Esophagus muscularis mucosa (tissue), 4 donors: ENCODE results near the gene ALDH8A1. TPM values are rescaled to one million over a fixed set of nuclear protein-coding genes. Genes with fewer than 3 reads are reported as not detected.

Experiments used
- DNase-seq: peaks from one replicate; pipeline ENCODE4 v3.0.0-alpha.2; 2017; ENCODE audit errors: extremely low spot score
- H3K27ac ChIP-seq, 4 donors: fragments of 200-600 bp; sonication (generic); replicated peaks in 1 of 4; 1 replicate in 3 of 4; 2 replicates in 1 of 4; pipeline ENCODE4 v1.5.1; 2016 to 2019; ENCODE audit warnings: mild to moderate bottlenecking in 1 of 4
- H3K27me3 ChIP-seq, 4 donors: fragments of 200-600 bp; sonication (generic); one replicate each; pipeline versions ENCODE4 v1.5.1 to v1.6.0; 2016 to 2019
- H3K36me3 ChIP-seq, 4 donors: fragments of 200-600 bp; sonication (generic); one replicate each; pipeline ENCODE4 v1.5.1; 2016 to 2019
- H3K4me1 ChIP-seq, 4 donors: fragments of 200-600 bp; sonication (generic); one replicate each; pipeline ENCODE4 v1.5.1; 2016 to 2019
- H3K4me3 ChIP-seq, 4 donors: fragments of 200-600 bp; sonication (generic); 1 replicate in 2 of 4; 2 replicates in 2 of 4; pipeline ENCODE4 v1.5.1; 2016 to 2019; ENCODE audit warnings: mild to moderate bottlenecking in 4 of 4, moderate library complexity in 1 of 4
- H3K9me3 ChIP-seq, 4 donors: fragments of 200-600 bp; sonication (generic); 1 replicate in 3 of 4; 2 replicates in 1 of 4; pipeline ENCODE4 v1.5.1; 2016 to 2019
- CTCF ChIP-seq, 3 experiments: fragments of 200-600 bp in 2 of 3; fragments of 450-650 bp in 1 of 3; sonication (generic) in 2 of 3; IDR thresholded peaks; one replicate each; pipeline ENCODE4 v1.5.1; 2017 to 2019; ENCODE audit warnings: antibody characterized with exemption in 3 of 3, mild to moderate bottlenecking in 2 of 3, moderate library complexity in 1 of 3
- EP300 ChIP-seq: sonication (generic); formaldehyde crosslinking; IDR thresholded peaks from one replicate; pipeline ENCODE4 v1.6.1; 2017; ENCODE audit warnings: antibody characterized with exemption
- POLR2A ChIP-seq: fragments of 450-650 bp; IDR thresholded peaks from one replicate; pipeline ENCODE4 v1.6.1; 2017; ENCODE audit warnings: antibody characterized with exemption, moderate library complexity, mild to moderate bottlenecking, low read depth
- POLR2AphosphoS5 ChIP-seq, 2 donors: sonication (generic); formaldehyde crosslinking; IDR thresholded peaks; one replicate each; pipeline ENCODE4 v1.6.1; 2017; ENCODE audit warnings: antibody characterized with exemption in 2 of 2
- WGBS: methylation state at CpG from one replicate; pipeline ENCODE4 v1.1.5; 2018; 5-methylcytosine and 5-hydroxymethylcytosine counted together
- intact Hi-C: fragments of 100-400 bp; cut with DNase I; formaldehyde crosslinking; loops from one replicate; pipeline ENCODE4 v1.15.1; 2023
- total RNA-seq, 4 donors: library from RNA; depleted of rRNA; stranded (reverse); fragments of >200 nt; gene quantifications; one replicate each; pipeline versions ENCODE4 v1.1.0 to v1.2.1, GENCODE V29; 2016

The ALDH8A1 gene
- total RNA-seq, 4 donors from 2014 or later: 1.2 to 5.0 (median 2.0) TPM

GRCh38 chr6:134980846-134981245 is 30.9 kb upstream of the ALDH8A1 start:
- 73% methylated on average over 1 of the region's 1 CpG for WGBS
- TF ChIP-seq CTCF (IDR thresholded peaks at IDR 0.05): no peak
- no peaks in the 10 kb centered on the region for H3K4me1 ChIP-seq
- no peaks in the 10 kb centered on the region for H3K9me3 ChIP-seq
- H3K27ac ChIP-seq: no peak overlapping the region
- H3K4me3 ChIP-seq: no peak overlapping the region
- peaks cover 38 to 68% (median 48%) of the 10 kb centered on the region in 4 donors for H3K36me3 ChIP-seq
- no peak for DNase-seq
- intact Hi-C loops: no loop called here
- H3K27me3 ChIP-seq: no peaks in the 10 kb centered on the region

GRCh38 chr6:134979142-134979541 is 29.2 kb upstream of the ALDH8A1 start:
- H3K9me3 ChIP-seq: no peaks in the 10 kb centered on the region
- TF ChIP-seq CTCF (IDR thresholded peaks at IDR 0.05) (no peak), EP300 (no peak), POLR2AphosphoS5 (IDR thresholded peaks at IDR 0.05) (no peak), POLR2A (no peak)
- no peak overlapping the region for H3K4me3 ChIP-seq
- H3K36me3 ChIP-seq: peaks cover 25 to 57% (median 38%) of the 10 kb centered on the region in 4 donors
- DNase-seq: no peak
- no peaks in the 10 kb centered on the region for H3K27me3 ChIP-seq
- no peak overlapping the region for H3K27ac ChIP-seq
- intact Hi-C loops: no loop called here
- 97% methylated on average over 6 of the region's 6 CpGs for WGBS
- H3K4me1 ChIP-seq: no peaks in the 10 kb centered on the region

- 100% methylated on average over 1 of the region's 1 CpG for WGBS
- H3K27me3 ChIP-seq: no peaks in the 10 kb centered on the region
Measured at GRCh38 chr6:134974370-134974769, 24.5 kb upstream of the ALDH8A1 start.

GRCh38 chr6:134967711-134968110 is 17.8 kb upstream of the ALDH8A1 start:
- intact Hi-C loops: no loop called here
- H3K27ac ChIP-seq: no peak overlapping the region
- peaks cover 0 to 56% (median 21%) of the 10 kb centered on the region in 4 donors for H3K36me3 ChIP-seq
- TF ChIP-seq CTCF (IDR thresholded peaks at IDR 0.05) (no peak), POLR2A (no peak), EP300 (no peak), POLR2AphosphoS5 (IDR thresholded peaks at IDR 0.05) (no peak)
- DNase-seq: no peak
- no peaks in the 10 kb centered on the region for H3K9me3 ChIP-seq
- 46% methylated on average over 1 of the region's 1 CpG for WGBS
- H3K4me3 ChIP-seq: no peak overlapping the region
- H3K27me3 ChIP-seq: no peaks in the 10 kb centered on the region
- H3K4me1 ChIP-seq: peaks cover 0 to 17% (median 9%) of the 10 kb centered on the region in 4 donors

More at GRCh38 chr6:134974370-134974769, 24.5 kb upstream of the ALDH8A1 start:
- intact Hi-C loops: no loop called here
- TF ChIP-seq POLR2A: no peak
- no peak for TF ChIP-seq CTCF (IDR thresholded peaks at IDR 0.05)
- no peak for TF ChIP-seq POLR2AphosphoS5 (IDR thresholded peaks at IDR 0.05)
- TF ChIP-seq EP300: no peak
- no peaks in the 10 kb centered on the region for H3K4me1 ChIP-seq
- peaks cover 14 to 48% (median 24%) of the 10 kb centered on the region in 4 donors for H3K36me3 ChIP-seq
- H3K9me3 ChIP-seq: no peaks in the 10 kb centered on the region
- H3K4me3 ChIP-seq: no peak overlapping the region
- H3K27ac ChIP-seq: no peak overlapping the region
- DNase-seq: no peak

GRCh38 chr6:134964451-134965203 is 14.7 kb upstream of the ALDH8A1 start:
- Histone ChIP-seq H3K36me3 (peaks cover 0 to 57% (median 23%) of the 10 kb centered on the region in 4 donors), H3K4me3 (no peak overlapping the region), H3K4me1 (peaks cover 0 to 17% (median 9%) of the 10 kb centered on the region in 4 donors), H3K9me3 (peaks cover 0 to 9% (median 4%) of the 10 kb centered on the region in 4 donors), H3K27me3 (no peaks in the 10 kb centered on the region), H3K27ac (no peak overlapping the region)
- TF ChIP-seq EP300 (no peak), POLR2AphosphoS5 (IDR thresholded peaks at IDR 0.05) (no peak)
- WGBS: 5% methylated on average over 1 of the region's 1 CpG
- no peak for DNase-seq
- intact Hi-C loops: no loop called here
